Lung (tissue), 12 donors: ENCODE measurements around the gene NUP98. TPM values are rescaled to one million over a fixed set of nuclear protein-coding genes. Genes with fewer than 3 reads are reported as not detected.

ENCODE experiments used
- ATAC-seq: fragments of 200-7000 bp; cut with Tn5 transposase; one replicate; pipeline ENCODE4 v1.9.1; 2020; ENCODE audit warnings: moderate number of reproducible peaks; ENCODE audit not compliant: insufficient read depth, low FRiP score
- DNase-seq, 3 donors: peaks; one replicate each; pipeline ENCODE4 v3.0.0-alpha.2; 2013 to 2017
- H3K27ac ChIP-seq, 2 donors: one replicate each; pipeline ENCODE4 v1.5.1; 2013; ENCODE audit warnings: mild to moderate bottlenecking in 2 of 2, moderate library complexity in 2 of 2, control low read depth in 1 of 2, inconsistent platforms in 1 of 2, low read depth in 1 of 2, low read length in 1 of 2
- H3K27me3 ChIP-seq, 3 donors: one replicate each; pipeline ENCODE4 v1.5.1; 2013; ENCODE audit warnings: low read length in 2 of 3; ENCODE audit not compliant: control insufficient read depth in 3 of 3, insufficient read depth in 3 of 3
- H3K36me3 ChIP-seq, 4 donors: one replicate each; pipeline ENCODE4 v1.5.1; 2013; ENCODE audit warnings: low read length in 4 of 4, mild to moderate bottlenecking in 1 of 4, moderate library complexity in 1 of 4; ENCODE audit not compliant: control insufficient read depth in 4 of 4, insufficient read depth in 4 of 4
- H3K4me1 ChIP-seq, 5 donors: one replicate each; pipeline ENCODE4 v1.5.1; 2013; ENCODE audit warnings: low read length in 5 of 5, mild to moderate bottlenecking in 2 of 5, moderate library complexity in 1 of 5; ENCODE audit not compliant: control insufficient read depth in 5 of 5, insufficient read depth in 5 of 5
- H3K4me3 ChIP-seq: one replicate; pipeline ENCODE4 v1.5.1; 2013; ENCODE audit warnings: mild to moderate bottlenecking, control low read depth, moderate library complexity
- H3K9ac ChIP-seq, 2 donors: one replicate each; pipeline ENCODE4 v1.5.1; 2013; ENCODE audit warnings: low read length in 2 of 2, control low read depth in 1 of 2; ENCODE audit not compliant: insufficient read depth in 1 of 2
- H3K9me3 ChIP-seq, 4 donors: one replicate each; pipeline ENCODE4 v1.5.1; 2013; ENCODE audit warnings: low read length in 3 of 4, mild to moderate bottlenecking in 1 of 4, moderate library complexity in 1 of 4; ENCODE audit not compliant: control insufficient read depth in 4 of 4, insufficient read depth in 3 of 4
- WGBS, 2 donors: extraction: QIAGEN DNeasy Blood & Tissue Kit; methylation state at CpG; one replicate each; pipeline ENCODE4 v1.1.7; 2013; 5-methylcytosine and 5-hydroxymethylcytosine counted together
- polyA plus RNA-seq, 2 donors: library from polyadenylated mRNA; stranded (reverse); fragments of 200-250 nt; gene quantifications; one replicate each; pipeline ENCODE4 v1.2.1, GENCODE V29; 2013
- total RNA-seq, 2 donors: library from RNA; depleted of rRNA in 1 of 2; stranded (reverse); fragments of >200 nt in 1 of 2; gene quantifications; one replicate each; pipeline ENCODE4 v1.2.1, GENCODE V29; 2014 to 2021
- TF ChIP-seq, protein P1 (sequence below): IDR thresholded peaks from 2 replicates; pipeline ENCODE4 v1.5.1; 2012; ENCODE audit warnings: mild to moderate bottlenecking; ENCODE audit errors: control extremely low read depth, extremely low read depth
- donor health status: control.
- donor health status: control.
- donor health status: Bipolar disorder and iron deficiency.
- donor health status: healthy.
- donor health status: DM: yes; HTN: yes; CAD: no.

Gene NUP98
- total and polyA plus RNA-seq, 4 donors: 16.6 to 109 (median 59.7) TPM

DNA sequence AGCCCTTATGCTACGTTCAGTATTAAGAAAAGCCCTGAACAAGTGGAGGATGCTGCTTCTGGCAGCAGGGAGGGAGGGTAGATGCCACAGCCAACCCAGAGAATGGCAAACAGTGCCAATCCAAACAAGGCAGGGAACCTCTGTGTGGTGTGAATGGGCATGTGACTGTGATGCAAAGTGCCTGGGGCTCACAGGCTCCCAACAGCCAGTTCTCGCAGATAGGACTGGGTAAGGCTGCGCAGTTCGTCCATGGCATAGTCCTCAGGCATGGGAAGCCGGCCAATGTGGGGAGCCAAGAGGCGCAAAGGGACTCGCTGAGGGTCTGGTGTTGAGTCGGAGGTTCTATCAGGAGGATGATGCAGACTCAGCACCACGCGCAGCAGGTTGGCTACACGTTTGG is 121.4 kb downstream of the NUP98 start:
- ATAC-seq: no peak
- Histone ChIP-seq H3K4me1 (no peaks in the 10 kb centered on the region), H3K36me3 (peaks cover 50 to 67% (median 56%) of the 10 kb centered on the region in 4 donors), H3K9me3 (no peaks in the 10 kb centered on the region), H3K27me3 (no peaks in the 10 kb centered on the region), H3K4me3 (no peak overlapping the region), H3K27ac (no peak overlapping the region), H3K9ac (no peak overlapping the region)
- no peak for DNase-seq
- 97 to 99% methylated on average over 11 of the region's 11 CpGs for WGBS, 2 donors
- TF ChIP-seq, protein P1, sequence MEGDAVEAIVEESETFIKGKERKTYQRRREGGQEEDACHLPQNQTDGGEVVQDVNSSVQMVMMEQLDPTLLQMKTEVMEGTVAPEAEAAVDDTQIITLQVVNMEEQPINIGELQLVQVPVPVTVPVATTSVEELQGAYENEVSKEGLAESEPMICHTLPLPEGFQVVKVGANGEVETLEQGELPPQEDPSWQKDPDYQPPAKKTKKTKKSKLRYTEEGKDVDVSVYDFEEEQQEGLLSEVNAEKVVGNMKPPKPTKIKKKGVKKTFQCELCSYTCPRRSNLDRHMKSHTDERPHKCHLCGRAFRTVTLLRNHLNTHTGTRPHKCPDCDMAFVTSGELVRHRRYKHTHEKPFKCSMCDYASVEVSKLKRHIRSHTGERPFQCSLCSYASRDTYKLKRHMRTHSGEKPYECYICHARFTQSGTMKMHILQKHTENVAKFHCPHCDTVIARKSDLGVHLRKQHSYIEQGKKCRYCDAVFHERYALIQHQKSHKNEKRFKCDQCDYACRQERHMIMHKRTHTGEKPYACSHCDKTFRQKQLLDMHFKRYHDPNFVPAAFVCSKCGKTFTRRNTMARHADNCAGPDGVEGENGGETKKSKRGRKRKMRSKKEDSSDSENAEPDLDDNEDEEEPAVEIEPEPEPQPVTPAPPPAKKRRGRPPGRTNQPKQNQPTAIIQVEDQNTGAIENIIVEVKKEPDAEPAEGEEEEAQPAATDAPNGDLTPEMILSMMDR: no peak

GRCh38 chr11:3674189-3674588 is 123.2 kb downstream of the NUP98 start:
- ATAC-seq: no peak
- Histone ChIP-seq H3K27me3 (no peaks in the 10 kb centered on the region), H3K9ac (no peak overlapping the region), H3K9me3 (peaks cover 0 to 5% (median 0%) of the 10 kb centered on the region in 4 donors), H3K36me3 (peaks cover 37 to 61% (median 51%) of the 10 kb centered on the region in 4 donors), H3K27ac (no peak overlapping the region), H3K4me1 (no peaks in the 10 kb centered on the region), H3K4me3 (no peak overlapping the region)
- WGBS, 2 donors: 93 to 96% methylated on average over 1 of the region's 1 CpG
- no peak for DNase-seq
- TF ChIP-seq, protein P1: no peak

DNA sequence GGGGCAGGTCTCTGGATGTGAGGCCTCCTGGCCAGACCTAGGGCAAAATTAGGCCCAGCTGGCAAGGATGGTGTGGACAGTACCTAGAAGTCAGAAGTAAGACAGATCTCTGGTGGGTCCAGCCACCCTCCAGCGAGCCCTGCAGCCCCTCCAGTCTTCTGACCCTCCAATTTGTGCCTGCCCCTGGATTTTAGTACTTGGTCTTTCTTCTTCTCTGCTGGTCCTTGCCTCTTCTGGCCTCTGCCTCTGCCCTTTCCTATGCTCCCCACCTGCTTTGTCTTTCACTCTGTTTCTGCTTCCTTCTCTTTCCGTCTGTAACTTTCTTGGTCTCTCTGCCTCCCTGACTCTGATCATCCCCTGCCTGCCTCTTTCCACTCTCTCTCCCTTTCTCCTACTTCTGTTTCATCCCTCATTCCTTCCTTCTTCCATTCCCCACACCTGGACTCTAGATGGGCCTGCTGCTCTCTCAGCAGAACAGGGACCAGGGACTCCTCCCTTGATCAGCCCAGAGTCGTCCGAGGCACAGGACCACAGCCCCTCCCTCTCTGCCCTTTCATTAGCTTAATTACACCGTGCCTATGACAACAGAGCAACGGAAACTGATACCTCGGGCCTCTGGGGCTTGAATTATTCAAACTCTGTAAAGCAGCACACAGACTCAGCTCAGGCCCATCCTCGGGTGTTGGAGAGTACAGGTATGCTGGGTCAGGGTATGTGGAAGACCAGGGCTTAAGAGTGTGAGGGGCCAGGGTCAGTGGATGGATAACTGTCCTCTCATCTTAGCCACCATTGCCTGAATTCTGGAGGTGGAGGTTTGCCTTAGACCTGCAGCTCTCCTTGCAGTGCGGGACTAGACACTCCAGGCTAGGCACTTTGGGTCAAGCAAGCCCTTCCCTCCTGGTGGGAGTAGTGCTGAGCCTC is 125.8 kb downstream of the NUP98 start, which contains the start of gene CHRNA10:
Gene CHRNA10, minus strand, starts transcription at position 51 of the 921 bp plus-strand sequence. CDS start 72 bp downstream, outside the sequence.
- DNase-seq (no peak), ATAC-seq (no peak)
- Histone ChIP-seq H3K27ac (no peak within 1 kb of the TSS), H3K36me3 (peaks cover 26 to 59% (median 43%) of the 10 kb centered on the region in 4 donors), H3K9me3 (peaks cover 0 to 5% (median 0%) of the 10 kb centered on the region in 4 donors), H3K9ac (no peak within 1 kb of the TSS), H3K4me3 (no peak within 1 kb of the TSS), H3K27me3 (no peaks in the 10 kb centered on the region), H3K4me1 (no peaks in the 10 kb centered on the region)
- WGBS, 2 donors: 84 to 91% methylated on average over 9 of the region's 9 CpGs
- TF ChIP-seq, protein P1: no peak
